ENCODE results near the gene LSAMP. TPM values are rescaled to one million over a fixed set of nuclear protein-coding genes. Genes with fewer than 3 reads are reported as not detected.

The LSAMP gene
- total and polyA plus RNA-seq, 2 of the 8 experiments (the other 6 are each of a cell fraction or from before 2014, with no cell fraction given), result 1.8 to 5.7 TPM

DNA sequence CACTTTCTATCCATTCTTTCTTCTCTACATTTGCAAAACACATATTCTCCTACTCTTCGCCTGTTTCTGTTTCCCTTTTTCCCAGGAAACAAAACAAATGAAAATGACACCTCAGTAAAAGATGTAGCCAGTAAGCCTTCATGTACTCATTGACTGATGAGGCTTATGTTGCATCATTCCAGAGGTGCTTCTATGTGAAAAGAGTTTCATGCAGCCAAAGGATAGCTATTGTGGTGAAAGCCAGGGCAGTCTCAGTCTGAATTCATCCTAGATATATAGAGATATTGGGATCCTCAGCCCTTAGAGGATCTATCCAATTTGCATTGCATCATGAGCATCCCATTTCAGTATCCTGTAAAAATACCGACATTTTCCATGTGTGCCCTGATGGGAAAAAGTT is 554.7 kb downstream of the LSAMP start:
- Histone ChIP-seq H4K8ac (ENCODE audit: extremely low read depth, insufficient read depth, low read length) (no peak overlapping the region), H2BK15ac (ENCODE audit: low read length) (no peak overlapping the region), H3K23ac (ENCODE audit: insufficient read length) (no peak overlapping the region), H4K20me1 (replicated peaks in 1 of 2; ENCODE audit: control insufficient read depth in 1 of 2, insufficient read depth in 2 of 2, low read length in 2 of 2) (no peaks in the 10 kb centered on the region), H3K4me3 (ENCODE audit: extremely low read depth in 1 of 4, insufficient read depth in 2 of 4, low read depth in 3 of 4, low read length in 4 of 4) (no peak overlapping the region), H4K91ac (replicated peaks; ENCODE audit: insufficient read length, low read length) (no peak overlapping the region), H2BK120ac (replicated peaks; ENCODE audit: low read depth, low read length) (no peak overlapping the region), H2AFZ (ENCODE audit: low read length) (no peak overlapping the region), H3K4me2 (ENCODE audit: insufficient read depth in 1 of 2, low read depth in 2 of 2, low read length in 2 of 2) (no peak overlapping the region), H3K79me2 (ENCODE audit: control insufficient read depth in 1 of 2, insufficient read depth in 2 of 2, low read length in 2 of 2) (no peaks in the 10 kb centered on the region), H3K27me3 (replicated peaks in 1 of 4; ENCODE audit: control insufficient read depth in 3 of 4, extremely low read depth in 1 of 4, insufficient read depth in 3 of 4, low read length in 3 of 4) (no peaks in the 10 kb centered on the region; a peak in 1 of 7 replicates), H3K4ac (replicated peaks; ENCODE audit: insufficient read length, low read depth, low read length) (no peak overlapping the region), H2BK5ac (ENCODE audit: low read depth, low read length) (no peak overlapping the region), H2AK5ac (ENCODE audit: low read depth, low read length) (no peak overlapping the region), H3K23me2 (ENCODE audit: low read depth, low read length) (no peaks in the 10 kb centered on the region), H3K27ac (ENCODE audit: low read depth, low read length) (no peak overlapping the region), H3K79me1 (ENCODE audit: low read depth, low read length) (no peaks in the 10 kb centered on the region), H3K9me3 (ENCODE audit: insufficient read depth in 2 of 2, low read depth in 1 of 2, low read length in 1 of 2) (no peaks in the 10 kb centered on the region), H2BK20ac (ENCODE audit: low read length) (no peak overlapping the region), H3K36me3 (ENCODE audit: control insufficient read depth in 2 of 4, insufficient read depth in 4 of 4, low read length in 3 of 4) (no peaks in the 10 kb centered on the region), H3K56ac (replicated peaks; ENCODE audit: insufficient read length, low read depth, low read length) (no peak overlapping the region), H3K14ac (ENCODE audit: insufficient read length) (no peak overlapping the region), H3K4me1 (replicated peaks in 1 of 4; ENCODE audit: control insufficient read depth in 3 of 4, insufficient read depth in 4 of 4, low read length in 3 of 4) (0 out of 7 replicates have a peak, but pooled peaks cover 0 to 2% (median 0%) of the 10 kb centered on the region in 4 experiments), H2BK12ac (ENCODE audit: low read depth, low read length) (no peak overlapping the region), H3K18ac (ENCODE audit: extremely low read depth, low read length) (no peak overlapping the region), H3K9ac (replicated peaks in 1 of 4; ENCODE audit: extremely low read depth in 1 of 4, low read depth in 3 of 4, low read length in 3 of 4) (no peak overlapping the region), H4K5ac (ENCODE audit: insufficient read length, low read depth, low read length) (no peak overlapping the region)
- 89% methylated on average over 2 of the region's 2 CpGs; no CpG with 5 or more reads in 1 of the 2 experiments for WGBS, 2 experiments (ENCODE audit: extremely low coverage in 1 of 2, insufficient coverage in 1 of 2, insufficient read length in 1 of 2, insufficient replicate concordance in 2 of 2, low coverage in 1 of 2, low lambda C conversion rate in 2 of 2, missing lambda C conversion rate in 1 of 2)
- POLR2A ChIA-PET (ENCODE audit: partially characterized antibody), result no interaction called here
- CTCF ChIA-PET (ENCODE audit: partially characterized antibody), result interaction anchor here (0.9 kb wide), 1 partner anchor 14 kb away, joined by 3 read pairs; no protein-coding TSS in a partner anchor
- FAIRE-seq, result no peak
- no peak for DNase-seq (ENCODE audit: low read depth in 1 of 2, low spot score in 2 of 2)

Data from H1 (cell line).